MCF 10A (cell line): ENCODE results near the gene ISLR. TPM values are rescaled to one million over a fixed set of nuclear protein-coding genes. Genes with fewer than 3 reads are reported as not detected.

Source experiments
- BruUV-seq: library from RNA; stranded (reverse); fragments of 400-500 nt; replicated peaks from 2 replicates; lab custom pipeline; 2021; lab: Mats Ljungman, UMichigan
- CTCF ChIA-PET: fragments of 300-600 bp; sonication (Branson Sonifier 250); formaldehyde crosslinking; extraction: SDS; loops from one replicate; lab custom pipeline; 2021; ENCODE audit warnings: antibody characterized with exemption, inconsistent platforms; lab: Yijun Ruan, JAX
- POLR2A ChIA-PET: fragments of 300-600, 350-650 bp; sonication (Branson Sonifier 250); formaldehyde crosslinking; extraction: SDS; loops from one replicate; lab custom pipeline; 2020; ENCODE audit warnings: antibody characterized with exemption, inconsistent platforms; lab: Yijun Ruan, JAX
- DNase-seq: peaks from one replicate; pipeline ENCODE4 v3.0.0-alpha.2; 2018; ENCODE audit not compliant: unreplicated experiment
- H3K27ac Mint-ChIP-seq: one replicate; pipeline ENCODE4 v1.8.0; 2022; ENCODE audit warnings: mild to moderate bottlenecking, low read depth, mixed read lengths; ENCODE audit not compliant: unreplicated experiment
- H3K27me3 Mint-ChIP-seq: one replicate; pipeline ENCODE4 v1.8.0; 2022; ENCODE audit warnings: mixed read lengths; ENCODE audit not compliant: insufficient read depth, unreplicated experiment
- H3K36me3 Mint-ChIP-seq: one replicate; pipeline ENCODE4 v1.8.0; 2022; ENCODE audit warnings: mild to moderate bottlenecking, moderate library complexity, mixed read lengths; ENCODE audit not compliant: insufficient read depth, unreplicated experiment
- H3K4me1 Mint-ChIP-seq: one replicate; pipeline ENCODE4 v1.8.0; 2022; ENCODE audit warnings: mixed read lengths; ENCODE audit not compliant: insufficient read depth, unreplicated experiment
- H3K4me3 Mint-ChIP-seq: one replicate; pipeline ENCODE4 v1.8.0; 2022; ENCODE audit warnings: mild to moderate bottlenecking, moderate library complexity, mixed read lengths; ENCODE audit not compliant: unreplicated experiment
- H3K9me3 Mint-ChIP-seq: one replicate; pipeline ENCODE4 v1.8.0; 2022; ENCODE audit warnings: mixed read lengths; ENCODE audit not compliant: unreplicated experiment
- CTCF ChIP-seq: fragments of 200-600 bp; IDR thresholded peaks from one replicate; pipeline ENCODE4 v1.8.0; 2022; ENCODE audit warnings: antibody characterized with exemption, mild to moderate bottlenecking; ENCODE audit not compliant: unreplicated experiment
- intact Hi-C: fragments of 100-400 bp; cut with micrococcal nuclease; formaldehyde crosslinking; loops from 2 replicates; pipeline ENCODE4 v1.14.1; 2022
- total RNA-seq: library from RNA; stranded (reverse); gene quantifications from 2 replicates; pipeline ENCODE4 v1.2.3, GENCODE V29; 2022

ISLR gene
- total RNA-seq, 1 experiment from 2014 or later, result not detected

- no peaks in the 10 kb centered on the region for H3K36me3 Mint-ChIP-seq
- intact Hi-C loops, result no loop called here
- ChIA-PET CTCF (interaction anchor here (0.5 to 0.6 kb wide), 2 partner anchors 114 to 128 kb away, joined by 3 read pairs; no protein-coding TSS in a partner anchor), POLR2A (interaction anchor here (1.0 kb wide), 1 partner anchor 20 kb away, joined by 3 read pairs; no protein-coding TSS in a partner anchor)
- DNase-seq, result no peak
- no peaks in the 10 kb centered on the region for H3K9me3 Mint-ChIP-seq
- H3K4me1 Mint-ChIP-seq, result peaks cover 38% of the 10 kb centered on the region
- H3K27ac Mint-ChIP-seq, result no peak overlapping the region
- no peak overlapping the region for H3K4me3 Mint-ChIP-seq
- peaks cover 9% of the 10 kb centered on the region for H3K27me3 Mint-ChIP-seq
- no peak for TF ChIP-seq CTCF
- no TSS peak for BruUV-seq
These were observed 7.5 kb downstream of the ISLR start for GRCh38 chr15:74180881-74181602.

GRCh38 chr15:74182131-74182530 is 8.6 kb downstream of the ISLR start:
- ChIA-PET CTCF (interaction anchor here (0.6 kb wide), 1 partner anchor 115 kb away, joined by 3 read pairs; no protein-coding TSS in a partner anchor), POLR2A (no interaction called here)
- DNase-seq, result no peak
- Mint-ChIP-seq H3K36me3 (no peaks in the 10 kb centered on the region), H3K27me3 (peaks cover 14% of the 10 kb centered on the region), H3K9me3 (no peaks in the 10 kb centered on the region), H3K4me1 (peaks cover 34% of the 10 kb centered on the region), H3K27ac (no peak overlapping the region), H3K4me3 (no peak overlapping the region)
- intact Hi-C loops, result no loop called here
- BruUV-seq, result no TSS peak
- no peak for TF ChIP-seq CTCF

GRCh38 chr15:74184582-74185091 is 11.1 kb downstream of the ISLR start:
- BruUV-seq, result no TSS peak
- intact Hi-C loops, result no loop called here
- peaks cover 9% of the 10 kb centered on the region for H3K4me1 Mint-ChIP-seq
- peaks cover 19% of the 10 kb centered on the region for H3K27me3 Mint-ChIP-seq
- DNase-seq, result no peak
- ChIA-PET POLR2A (no interaction called here), CTCF (no interaction called here)
- no peak overlapping the region for H3K4me3 Mint-ChIP-seq
- TF ChIP-seq CTCF, result no peak
- no peak overlapping the region for H3K27ac Mint-ChIP-seq
- H3K9me3 Mint-ChIP-seq, result no peaks in the 10 kb centered on the region
- no peaks in the 10 kb centered on the region for H3K36me3 Mint-ChIP-seq

- H3K4me1 Mint-ChIP-seq, result no peaks in the 10 kb centered on the region
- peaks cover 19% of the 10 kb centered on the region for H3K27me3 Mint-ChIP-seq
- intact Hi-C loops, result no loop called here
- H3K27ac Mint-ChIP-seq, result no peak overlapping the region
- H3K4me3 Mint-ChIP-seq, result no peak overlapping the region
- no peaks in the 10 kb centered on the region for H3K9me3 Mint-ChIP-seq
- TF ChIP-seq CTCF, result no peak
- ChIA-PET POLR2A (no interaction called here), CTCF (interaction anchor here (0.6 kb wide), 2 partner anchors 52 to 57 kb away, joined by 3 read pairs; no protein-coding TSS in a partner anchor)
- no peak for DNase-seq
- no TSS peak for BruUV-seq
- no peaks in the 10 kb centered on the region for H3K36me3 Mint-ChIP-seq
These were observed 12.3 kb downstream of the ISLR start for GRCh38 chr15:74185710-74186348.
